GM12878 (cell line): ENCODE results near the gene CFAP410. TPM values are rescaled to one million over a fixed set of nuclear protein-coding genes. Genes with fewer than 3 reads are reported as not detected.
"Not testable (repeated sequence)": the region's sequence is repeated elsewhere in the genome, so short reads cannot be mapped to it uniquely, and the experiment has no call there.

Source experiments
- ATAC-seq: fragments of 200-7000 bp; cut with Tn5 transposase; 3 replicates; pipeline ENCODE4 v1.9.1; 2020; ENCODE audit warnings: mild to moderate bottlenecking, moderate library complexity
- BruUV-seq: library from RNA; stranded (reverse); fragments of 400-500 nt; replicated peaks from 2 replicates; lab custom pipeline; 2021; lab: Mats Ljungman, UMichigan
- CTCF ChIA-PET: fragments of 300-600 bp; sonication (Branson Sonifier 250); formaldehyde crosslinking; extraction: SDS; loops from one replicate; lab custom pipeline; 2021; ENCODE audit warnings: inconsistent platforms; lab: Yijun Ruan, JAX
- POLR2A ChIA-PET: fragments of 350-600 bp; formaldehyde crosslinking; extraction: SDS; loops from one replicate; lab custom pipeline; 2021; ENCODE audit warnings: inconsistent platforms; lab: Charles Lee
- RAD21 ChIA-PET: fragments of 300-600 bp; sonication (Branson Sonifier 250); formaldehyde crosslinking; loops from one replicate; lab custom pipeline; 2023; ENCODE audit warnings: antibody characterized with exemption; ENCODE audit not compliant: unreplicated experiment; lab: Charles Lee
- SMC1A ChIA-PET: fragments of 300-600 bp; sonication (Branson Sonifier 250); formaldehyde crosslinking; loops from one replicate; lab custom pipeline; 2023; ENCODE audit not compliant: unreplicated experiment, uncharacterized antibody; lab: Charles Lee
- DNase-seq: peaks from one replicate; pipeline ENCODE4 v3.0.0-alpha.2; 2011; ENCODE audit warnings: low read depth, low spot score
- FAIRE-seq: peaks from 3 replicates; lab custom pipeline; 2011; peaks lifted over from hg19 to GRCh38; lab: Jason Lieb, UNC
- H2AFZ ChIP-seq: 2 replicates; pipeline ENCODE4 v1.6.0; 2011; ENCODE audit warnings: low read depth, low read length, control low read depth; ENCODE audit not compliant: control insufficient read depth
- H3K27ac ChIP-seq: 2 replicates; pipeline ENCODE4 v1.5.1; 2011; ENCODE audit warnings: control low read depth; ENCODE audit not compliant: control insufficient read depth, insufficient read depth
- H3K27me3 ChIP-seq, 2 experiments: replicated peaks in 1 of 2; 2 replicates each; pipeline versions ENCODE4 v1.6.0 to v1.6.1; 2011; ENCODE audit warnings: low read length in 1 of 2; ENCODE audit not compliant: control insufficient read depth in 2 of 2, insufficient read depth in 2 of 2
- H3K36me3 ChIP-seq, 2 experiments: 2 replicates each; pipeline ENCODE4 v1.5.1; 2011; ENCODE audit warnings: low read length in 1 of 2; ENCODE audit not compliant: control insufficient read depth in 2 of 2, insufficient read depth in 2 of 2
- H3K4me1 ChIP-seq: 2 replicates; pipeline ENCODE4 v1.6.1; 2011; ENCODE audit warnings: mild to moderate bottlenecking, low read length, moderate library complexity, mixed read lengths; ENCODE audit not compliant: control insufficient read depth, insufficient read depth
- H3K4me2 ChIP-seq: 2 replicates; pipeline ENCODE4 v1.6.0; 2011; ENCODE audit warnings: control low read depth; ENCODE audit not compliant: control insufficient read depth, insufficient read depth
- H3K4me3 ChIP-seq: fragments of 200-600 bp; sonication (generic); 2 replicates; pipeline ENCODE4 v1.5.1; 2016
- H3K79me2 ChIP-seq: 2 replicates; pipeline ENCODE4 v1.6.0; 2011; ENCODE audit warnings: low read length; ENCODE audit not compliant: control insufficient read depth, insufficient read depth
- H3K9ac ChIP-seq: 2 replicates; pipeline ENCODE4 v1.8.0; 2011; ENCODE audit warnings: low read length, control low read depth, mixed read lengths; ENCODE audit not compliant: control insufficient read depth, insufficient read depth
- H3K9me3 ChIP-seq: replicated peaks from 3 replicates; pipeline ENCODE4 v1.5.1; 2011; ENCODE audit warnings: mild to moderate bottlenecking, low read length; ENCODE audit not compliant: control insufficient read depth, insufficient read depth
- H4K20me1 ChIP-seq: 2 replicates; pipeline ENCODE4 v1.6.0; 2011; ENCODE audit not compliant: control insufficient read depth, insufficient read depth
- WGBS: methylation state at CpG from one replicate; pipeline ENCODE4 v1.1.6; 2016; ENCODE audit warnings: low lambda C conversion rate; ENCODE audit not compliant: insufficient replicate concordance, insufficient coverage; ENCODE audit errors: missing lambda C conversion rate; 5-methylcytosine and 5-hydroxymethylcytosine counted together
- in situ Hi-C: fragments of 300-500 bp; cut with MboI; formaldehyde crosslinking; loops from 9 replicates; pipeline ENCODE4 v1.14.3; 2018; ENCODE audit warnings: mixed read lengths
- intact Hi-C: fragments of 100-400 bp; cut with micrococcal nuclease; formaldehyde crosslinking; loops from one replicate; pipeline ENCODE4 v1.14.2; 2022; ENCODE audit not compliant: unreplicated experiment
- polyA plus RNA-seq, 11 experiments: library from polyadenylated mRNA; depleted of rRNA in 4 of 11; unstranded in 6 of 11; stranded (reverse) in 5 of 11; fragments of >200 nt; fragmentation: Nextera tagmentation in 4 of 11; fragmentation: Illumina TruSeq in 1 of 11; extraction: Ambion mirVana in 4 of 11; extraction: Trizol in 1 of 11; gene quantifications; 1 replicate in 1 of 11; 2 replicates in 10 of 11; pipeline versions ENCODE4 v1.2.1 to v1.2.3, GENCODE V29; 2011 to 2016; ENCODE audit warnings: inconsistent platforms in 2 of 11, missing spikeins in 2 of 11, low read depth in 1 of 11
- total RNA-seq, 4 experiments: library from RNA; depleted of rRNA in 3 of 4; stranded (reverse); fragments of >200 nt in 3 of 4; fragmentation: Illumina TruSeq in 1 of 4; extraction: Trizol in 1 of 4; gene quantifications; 2 replicates each; pipeline versions ENCODE4 v1.2.1 to v1.2.3, GENCODE V29; 2013 to 2021
- TF ChIP-seq, protein P1 (sequence below): fragments of 450-650 bp; IDR thresholded peaks from 2 replicates; pipeline ENCODE4 v1.6.1; 2017; ENCODE audit warnings: mild to moderate bottlenecking, moderate library complexity

CFAP410 gene
- total and polyA plus RNA-seq, 10 of the 15 experiments (the other 5 are each of a cell fraction or from before 2014, with no cell fraction given), result 0.14 to 24.8 (median 11.3) TPM

GRCh38 chr21:44344541-44345183 lies 5.5 kb upstream of the CFAP410 start (continued):
- TF ChIP-seq, protein P1, sequence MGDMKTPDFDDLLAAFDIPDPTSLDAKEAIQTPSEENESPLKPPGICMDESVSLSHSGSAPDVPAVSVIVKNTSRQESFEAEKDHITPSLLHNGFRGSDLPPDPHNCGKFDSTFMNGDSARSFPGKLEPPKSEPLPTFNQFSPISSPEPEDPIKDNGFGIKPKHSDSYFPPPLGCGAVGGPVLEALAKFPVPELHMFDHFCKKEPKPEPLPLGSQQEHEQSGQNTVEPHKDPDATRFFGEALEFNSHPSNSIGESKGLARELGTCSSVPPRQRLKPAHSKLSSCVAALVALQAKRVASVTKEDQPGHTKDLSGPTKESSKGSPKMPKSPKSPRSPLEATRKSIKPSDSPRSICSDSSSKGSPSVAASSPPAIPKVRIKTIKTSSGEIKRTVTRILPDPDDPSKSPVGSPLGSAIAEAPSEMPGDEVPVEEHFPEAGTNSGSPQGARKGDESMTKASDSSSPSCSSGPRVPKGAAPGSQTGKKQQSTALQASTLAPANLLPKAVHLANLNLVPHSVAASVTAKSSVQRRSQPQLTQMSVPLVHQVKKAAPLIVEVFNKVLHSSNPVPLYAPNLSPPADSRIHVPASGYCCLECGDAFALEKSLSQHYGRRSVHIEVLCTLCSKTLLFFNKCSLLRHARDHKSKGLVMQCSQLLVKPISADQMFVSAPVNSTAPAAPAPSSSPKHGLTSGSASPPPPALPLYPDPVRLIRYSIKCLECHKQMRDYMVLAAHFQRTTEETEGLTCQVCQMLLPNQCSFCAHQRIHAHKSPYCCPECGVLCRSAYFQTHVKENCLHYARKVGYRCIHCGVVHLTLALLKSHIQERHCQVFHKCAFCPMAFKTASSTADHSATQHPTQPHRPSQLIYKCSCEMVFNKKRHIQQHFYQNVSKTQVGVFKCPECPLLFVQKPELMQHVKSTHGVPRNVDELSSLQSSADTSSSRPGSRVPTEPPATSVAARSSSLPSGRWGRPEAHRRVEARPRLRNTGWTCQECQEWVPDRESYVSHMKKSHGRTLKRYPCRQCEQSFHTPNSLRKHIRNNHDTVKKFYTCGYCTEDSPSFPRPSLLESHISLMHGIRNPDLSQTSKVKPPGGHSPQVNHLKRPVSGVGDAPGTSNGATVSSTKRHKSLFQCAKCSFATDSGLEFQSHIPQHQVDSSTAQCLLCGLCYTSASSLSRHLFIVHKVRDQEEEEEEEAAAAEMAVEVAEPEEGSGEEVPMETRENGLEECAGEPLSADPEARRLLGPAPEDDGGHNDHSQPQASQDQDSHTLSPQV, result no peak

DNA sequence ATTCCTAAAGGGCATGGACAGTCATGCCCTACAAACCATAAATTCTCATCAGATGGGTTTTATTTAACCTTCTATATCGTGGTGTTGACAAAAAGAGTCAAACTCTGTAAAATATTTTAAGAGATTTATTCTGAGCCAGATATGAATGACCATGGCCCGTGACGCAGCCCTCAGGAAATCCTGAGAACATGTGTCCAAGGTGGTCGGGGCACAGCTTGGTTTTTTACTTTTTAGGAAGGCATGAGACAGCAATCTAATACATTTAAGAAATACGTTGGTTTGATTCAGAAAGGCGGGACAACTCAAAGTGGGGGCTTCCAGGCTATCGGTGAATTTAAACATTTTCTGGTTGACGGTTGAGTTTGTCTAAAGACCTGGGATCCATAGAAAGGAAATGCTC lies 3.8 kb upstream of the CFAP410 start:
- H4K20me1 ChIP-seq, H3K36me3 ChIP-seq, H3K4me2 ChIP-seq, in situ Hi-C loops, BruUV-seq, H3K4me3 ChIP-seq, POLR2A ChIA-PET, FAIRE-seq, ATAC-seq, H3K27ac ChIP-seq, H3K79me2 ChIP-seq, H3K27me3 ChIP-seq, DNase-seq, CTCF ChIA-PET, H2AFZ ChIP-seq, H3K9me3 ChIP-seq, RAD21 ChIA-PET, intact Hi-C loops, H3K9ac ChIP-seq: not testable (repeated sequence)
- SMC1A ChIA-PET, result interaction anchor here (1.2 kb wide), 1 partner anchor 13 kb away, joined by 3 read pairs; no protein-coding TSS in a partner anchor
- H3K4me1 ChIP-seq, result peaks cover 10% of the 10 kb centered on the region
- WGBS, result 65% methylated on average over 8 of the region's 8 CpGs

GRCh38 chr21:44341726-44342458 lies 2.7 kb upstream of the CFAP410 start:
- H2AFZ ChIP-seq, POLR2A ChIA-PET, H3K4me3 ChIP-seq, in situ Hi-C loops, H3K9me3 ChIP-seq, H3K79me2 ChIP-seq, BruUV-seq, H3K9ac ChIP-seq, H4K20me1 ChIP-seq, FAIRE-seq, intact Hi-C loops, H3K36me3 ChIP-seq, H3K4me2 ChIP-seq, H3K27ac ChIP-seq, CTCF ChIA-PET, H3K27me3 ChIP-seq, DNase-seq, RAD21 ChIA-PET, ATAC-seq: not testable (repeated sequence)
- 52% methylated on average over 7 of the region's 12 CpGs for WGBS
- SMC1A ChIA-PET, result interaction anchor here (0.6 to 1.2 kb wide), 2 partner anchors 14 to 46 kb away, joined by 3 read pairs; no protein-coding TSS in a partner anchor
- H3K4me1 ChIP-seq, result peaks cover 11% of the 10 kb centered on the region
